GM19351 (cell line): ENCODE results near the gene INTS1.

ENCODE experiments used
- ATAC-seq: cut with Tn5 transposase; IDR thresholded peaks from one replicate; pipeline ENCODE4 v1.9.1; 2021; ENCODE audit warnings: mild to moderate bottlenecking, moderate library complexity; ENCODE audit not compliant: unreplicated experiment

Gene INTS1

GRCh38 chr7:1492221-1492620 is 12.0 kb downstream of the INTS1 start:
- no peak for ATAC-seq

GRCh38 chr7:1490837-1491236 is 13.4 kb downstream of the INTS1 start:
- ATAC-seq = no peak

GRCh38 chr7:1489336-1489735 is 14.9 kb downstream of the INTS1 start:
- no peak for ATAC-seq

- no peak for ATAC-seq
Observed at GRCh38 chr7:1488016-1488415, 16.2 kb downstream of the INTS1 start.

- ATAC-seq = no peak
Observed at GRCh38 chr7:1487466-1487865, 16.7 kb downstream of the INTS1 start.

GRCh38 chr7:1486571-1486970 is 17.6 kb downstream of the INTS1 start:
- no peak for ATAC-seq

GRCh38 chr7:1485156-1485555 is 19.0 kb downstream of the INTS1 start:
- ATAC-seq = no peak

GRCh38 chr7:1484569-1484968 is 19.6 kb downstream of the INTS1 start:
- no peak for ATAC-seq

GRCh38 chr7:1483536-1484505 is 20.4 kb downstream of the INTS1 start:
- ATAC-seq = no peak

GRCh38 chr7:1483079-1483478 is 21.1 kb downstream of the INTS1 start:
- ATAC-seq = no peak

- no peak for ATAC-seq
Observed at GRCh38 chr7:1481300-1481699, 22.9 kb downstream of the INTS1 start.

GRCh38 chr7:1480670-1481069 is 23.5 kb downstream of the INTS1 start:
- no peak for ATAC-seq

GRCh38 chr7:1479287-1479686 is 24.9 kb downstream of the INTS1 start:
- ATAC-seq = no peak

- no peak for ATAC-seq
Observed at GRCh38 chr7:1478480-1478879, 25.7 kb downstream of the INTS1 start.

GRCh38 chr7:1476859-1477258 is 27.3 kb downstream of the INTS1 start:
- ATAC-seq = no peak

GRCh38 chr7:1475991-1476390 is 28.2 kb downstream of the INTS1 start:
- no peak for ATAC-seq

- no peak for ATAC-seq
Observed at GRCh38 chr7:1475393-1475792, 28.8 kb downstream of the INTS1 start.

- ATAC-seq = no peak
Observed at GRCh38 chr7:1474736-1475135, 29.5 kb downstream of the INTS1 start.

GRCh38 chr7:1473864-1474512 is 30.2 kb downstream of the INTS1 start:
- ATAC-seq = peak; percentile 61

- no peak for ATAC-seq
Observed at GRCh38 chr7:1470901-1471300, 33.3 kb downstream of the INTS1 start.

- no peak for ATAC-seq
Observed at GRCh38 chr7:1468643-1469298, 35.4 kb downstream of the INTS1 start.

GRCh38 chr7:1468203-1468602 is 36.0 kb downstream of the INTS1 start:
- no peak for ATAC-seq
